SKM-1 treated with dmso at 0.1 percent for 144 hours (cell line): ENCODE results near the gene IFI35.
"Not testable (repeated sequence)": the region's sequence is repeated elsewhere in the genome, so short reads cannot be mapped to it uniquely, and the experiment has no call there.

ENCODE experiments used
- DNase-seq: peaks from one replicate; lab custom pipeline; 2025; ENCODE audit not compliant: unreplicated experiment; lab: John Stamatoyannopoulos, UW

Gene IFI35

GRCh38 chr17:43044024-43044423 is 37.4 kb downstream of the IFI35 start:
- DNase-seq: no peak

DNA sequence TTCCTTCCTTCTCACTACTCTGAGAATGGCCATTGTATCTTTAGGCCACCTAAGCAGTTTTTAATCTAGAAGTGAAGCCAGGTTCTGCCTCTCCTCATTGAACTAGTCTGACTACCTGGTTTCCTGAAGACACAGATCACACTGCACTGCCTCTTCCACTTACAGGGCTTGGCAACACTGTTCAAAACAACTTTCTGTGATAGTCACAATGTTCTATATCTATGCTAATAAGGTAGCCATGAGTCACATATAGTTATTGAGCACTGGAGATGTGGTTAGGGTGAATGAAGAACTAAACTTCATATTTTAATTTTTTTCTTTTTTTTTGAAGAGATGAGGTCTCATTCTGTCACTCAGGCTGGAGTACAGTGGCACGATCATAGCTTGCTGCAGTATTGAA is 45.4 kb downstream of the IFI35 start:
- DNase-seq: no peak

- not testable (repeated sequence) for DNase-seq
Measured at GRCh38 chr17:43053008-43053407, 46.4 kb downstream of the IFI35 start.

DNA sequence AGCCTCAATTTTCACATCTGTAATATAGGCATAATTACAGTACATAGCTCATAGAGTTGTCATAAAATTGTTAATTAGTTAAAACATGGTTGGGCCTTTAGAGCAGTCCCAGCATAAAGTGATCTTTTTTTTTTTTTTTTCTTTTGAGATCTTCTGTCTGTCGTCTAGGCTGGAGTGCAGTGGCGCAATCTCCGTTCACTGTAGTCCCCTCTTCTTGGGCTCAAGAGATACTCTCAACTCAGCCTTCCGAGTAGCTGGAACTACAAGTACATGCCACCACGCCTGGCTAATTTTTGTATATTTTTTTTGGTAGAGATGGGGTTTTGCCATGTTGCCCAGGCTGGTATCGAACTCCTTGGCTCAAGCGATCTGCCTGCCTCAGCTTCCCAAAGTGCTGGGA is 49.5 kb downstream of the IFI35 start:
- DNase-seq: no peak

DNA sequence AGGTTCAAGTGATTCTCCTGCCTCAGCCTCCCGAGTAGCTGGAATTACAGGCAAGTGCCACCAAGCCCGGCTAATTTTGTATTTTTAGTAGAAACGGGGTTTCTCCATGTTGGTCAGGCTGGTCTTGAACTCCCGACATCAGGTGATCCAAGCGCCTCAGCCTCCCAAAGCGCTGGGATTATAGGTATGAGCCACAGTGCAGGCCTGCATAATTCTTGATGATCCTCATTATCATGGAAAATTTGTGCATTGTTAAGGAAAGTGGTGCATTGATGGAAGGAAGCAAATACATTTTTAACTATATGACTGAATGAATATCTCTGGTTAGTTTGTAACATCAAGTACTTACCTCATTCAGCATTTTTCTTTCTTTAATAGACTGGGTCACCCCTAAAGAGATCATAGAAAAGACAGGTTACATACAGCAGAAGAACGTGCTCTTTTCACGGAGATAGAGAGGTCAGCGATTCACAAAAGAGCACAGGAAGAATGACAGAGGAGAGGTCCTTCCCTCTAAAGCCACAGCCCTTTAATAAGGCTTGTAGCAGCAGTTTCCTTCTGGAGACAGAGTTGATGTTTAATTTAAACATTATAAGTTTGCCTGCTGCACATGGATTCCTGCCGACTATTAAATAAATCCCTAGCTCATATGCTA is 56.5 kb downstream of the IFI35 start:
- DNase-seq: no peak
